HuH-7.5 (cell line): ENCODE data around the gene WFDC2.
"Not testable (repeated sequence)": the region's sequence is repeated elsewhere in the genome, so short reads cannot be mapped to it uniquely, and the experiment has no call there.

Experiments
- DNase-seq: peaks from one replicate; pipeline ENCODE4 v3.0.0; 2011; ENCODE audit warnings: low spot score

Gene WFDC2

GRCh38 chr20:45452238-45452637 is 17.3 kb upstream of the WFDC2 start:
- no peak for DNase-seq

GRCh38 chr20:45452772-45453691 is 16.5 kb upstream of the WFDC2 start:
- DNase-seq: no peak

- DNase-seq: no peak
Observed at GRCh38 chr20:45456632-45457031, 12.9 kb upstream of the WFDC2 start.

- DNase-seq: no peak
Observed at GRCh38 chr20:45459606-45460005, 9.9 kb upstream of the WFDC2 start.

GRCh38 chr20:45461225-45461624 is 8.3 kb upstream of the WFDC2 start:
- no peak for DNase-seq

- no peak for DNase-seq
Observed at GRCh38 chr20:45462711-45463509, 6.6 kb upstream of the WFDC2 start.

GRCh38 chr20:45463709-45464108 is 5.8 kb upstream of the WFDC2 start:
- no peak for DNase-seq

GRCh38 chr20:45465491-45466266 is 3.9 kb upstream of the WFDC2 start:
- no peak for DNase-seq

- DNase-seq: no peak
Observed at GRCh38 chr20:45467172-45467571, 2.4 kb upstream of the WFDC2 start.

GRCh38 chr20:45467861-45468260 is 1.7 kb upstream of the WFDC2 start:
- no peak for DNase-seq

- no peak for DNase-seq
Observed at GRCh38 chr20:45470262-45470931, 844 bp downstream of the WFDC2 start.

GRCh38 chr20:45470937-45471336 is 1.4 kb downstream of the WFDC2 start:
- DNase-seq: no peak

GRCh38 chr20:45472286-45472685 is 2.7 kb downstream of the WFDC2 start:
- not testable (repeated sequence) for DNase-seq

- not testable (repeated sequence) for DNase-seq
Observed at GRCh38 chr20:45477530-45478148, 8.1 kb downstream of the WFDC2 start.

- DNase-seq: no peak
Observed at GRCh38 chr20:45479822-45480221, 10.3 kb downstream of the WFDC2 start.

GRCh38 chr20:45484676-45485075 is 15.1 kb downstream of the WFDC2 start:
- no peak for DNase-seq

GRCh38 chr20:45485388-45485787 is 15.8 kb downstream of the WFDC2 start:
- DNase-seq: no peak

GRCh38 chr20:45487231-45487635 is 17.7 kb downstream of the WFDC2 start:
- no peak for DNase-seq

- DNase-seq: no peak
Observed at GRCh38 chr20:45489083-45489531, 19.6 kb downstream of the WFDC2 start.

- DNase-seq: no peak
Observed at GRCh38 chr20:45495501-45495941, 26.0 kb downstream of the WFDC2 start.

GRCh38 chr20:45496166-45496565 is 26.6 kb downstream of the WFDC2 start:
- no peak for DNase-seq
